ENCODE data around the gene SAFB2.

Gene SAFB2

GRCh38 chr19:5537870-5538269 is 84.7 kb downstream of the SAFB2 start:
- DNase-seq, result no peak

Data from left hindlimb (tissue), 1 donor.